Mesothelial cell of epicardium (in vitro differentiated cells): ENCODE measurements around the gene RPL9. TPM values are rescaled to one million over a fixed set of nuclear protein-coding genes. Genes with fewer than 3 reads are reported as not detected.

Experiments
- DNase-seq, 2 experiments: peaks; one replicate each; pipeline ENCODE4 v3.0.0; 2021; ENCODE audit warnings: low spot score in 2 of 2; ENCODE audit not compliant: unreplicated experiment in 2 of 2
- H3K27ac Mint-ChIP-seq: 2 replicates; pipeline ENCODE4 v1.8.0; 2021; ENCODE audit warnings: mixed read lengths
- H3K27me3 Mint-ChIP-seq: 2 replicates; pipeline ENCODE4 v1.8.0; 2021; ENCODE audit warnings: low read depth, mixed read lengths
- H3K36me3 Mint-ChIP-seq: 2 replicates; pipeline ENCODE4 v1.8.0; 2021; ENCODE audit warnings: mixed read lengths
- H3K4me1 Mint-ChIP-seq: 2 replicates; pipeline ENCODE4 v1.8.0; 2021; ENCODE audit warnings: mixed read lengths
- H3K4me3 Mint-ChIP-seq: 2 replicates; pipeline ENCODE4 v1.8.0; 2021; ENCODE audit warnings: mild to moderate bottlenecking, moderate library complexity, mixed read lengths
- H3K9me3 Mint-ChIP-seq: 2 replicates; pipeline ENCODE4 v1.8.0; 2021; ENCODE audit warnings: mixed read lengths
- total RNA-seq: library from RNA; stranded (reverse); gene quantifications from 3 replicates; pipeline ENCODE4 v1.2.1, GENCODE V29; 2021
- TF ChIP-seq, protein P1 (sequence below): fragments of 200-600 bp; sonication (generic); IDR thresholded peaks from one replicate; pipeline ENCODE4 v1.5.0; 2021; ENCODE audit warnings: antibody characterized with exemption; ENCODE audit not compliant: unreplicated experiment

The RPL9 gene
- total RNA-seq, 1 donor from 2014 or later, result 1,647 TPM

DNA sequence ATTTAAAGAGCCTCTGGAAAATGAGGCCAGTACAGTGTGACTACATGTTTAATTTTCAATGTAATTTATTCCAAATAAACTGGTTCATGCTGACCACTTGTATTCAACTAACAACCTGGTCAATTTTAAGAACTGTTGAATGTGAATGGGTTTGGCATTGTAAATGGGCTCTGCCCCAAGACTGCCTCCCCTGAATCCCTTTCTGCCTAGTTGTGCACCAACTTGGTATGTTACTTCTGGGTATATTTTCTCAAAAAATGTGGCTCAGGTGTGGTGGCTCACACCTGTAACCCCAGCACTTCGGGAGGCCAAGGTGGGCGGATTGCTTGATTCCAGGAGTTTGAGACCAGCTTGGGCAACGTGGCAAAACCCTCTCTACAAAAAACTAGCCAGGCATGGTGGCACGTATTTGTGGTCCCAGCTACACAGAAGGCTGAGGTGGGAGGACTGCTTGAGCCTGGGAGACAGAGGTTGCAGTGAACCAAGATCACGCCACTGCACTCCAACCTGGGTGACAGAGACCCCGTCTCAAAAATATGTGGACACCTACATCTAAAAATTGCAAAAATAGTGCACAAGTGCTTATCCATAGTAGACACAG lies 7.2 kb downstream of the RPL9 start:
- H3K4me1 Mint-ChIP-seq, result peaks cover 5% of the 10 kb centered on the region
- peaks cover 34% of the 10 kb centered on the region for H3K36me3 Mint-ChIP-seq
- no peaks in the 10 kb centered on the region for H3K27me3 Mint-ChIP-seq
- TF ChIP-seq, protein P1, sequence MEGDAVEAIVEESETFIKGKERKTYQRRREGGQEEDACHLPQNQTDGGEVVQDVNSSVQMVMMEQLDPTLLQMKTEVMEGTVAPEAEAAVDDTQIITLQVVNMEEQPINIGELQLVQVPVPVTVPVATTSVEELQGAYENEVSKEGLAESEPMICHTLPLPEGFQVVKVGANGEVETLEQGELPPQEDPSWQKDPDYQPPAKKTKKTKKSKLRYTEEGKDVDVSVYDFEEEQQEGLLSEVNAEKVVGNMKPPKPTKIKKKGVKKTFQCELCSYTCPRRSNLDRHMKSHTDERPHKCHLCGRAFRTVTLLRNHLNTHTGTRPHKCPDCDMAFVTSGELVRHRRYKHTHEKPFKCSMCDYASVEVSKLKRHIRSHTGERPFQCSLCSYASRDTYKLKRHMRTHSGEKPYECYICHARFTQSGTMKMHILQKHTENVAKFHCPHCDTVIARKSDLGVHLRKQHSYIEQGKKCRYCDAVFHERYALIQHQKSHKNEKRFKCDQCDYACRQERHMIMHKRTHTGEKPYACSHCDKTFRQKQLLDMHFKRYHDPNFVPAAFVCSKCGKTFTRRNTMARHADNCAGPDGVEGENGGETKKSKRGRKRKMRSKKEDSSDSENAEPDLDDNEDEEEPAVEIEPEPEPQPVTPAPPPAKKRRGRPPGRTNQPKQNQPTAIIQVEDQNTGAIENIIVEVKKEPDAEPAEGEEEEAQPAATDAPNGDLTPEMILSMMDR, result no peak
- no peak overlapping the region for H3K4me3 Mint-ChIP-seq
- no peaks in the 10 kb centered on the region for H3K9me3 Mint-ChIP-seq
- peak overlapping the region; percentile 53 for H3K27ac Mint-ChIP-seq
- DNase-seq, result no peak

DNA sequence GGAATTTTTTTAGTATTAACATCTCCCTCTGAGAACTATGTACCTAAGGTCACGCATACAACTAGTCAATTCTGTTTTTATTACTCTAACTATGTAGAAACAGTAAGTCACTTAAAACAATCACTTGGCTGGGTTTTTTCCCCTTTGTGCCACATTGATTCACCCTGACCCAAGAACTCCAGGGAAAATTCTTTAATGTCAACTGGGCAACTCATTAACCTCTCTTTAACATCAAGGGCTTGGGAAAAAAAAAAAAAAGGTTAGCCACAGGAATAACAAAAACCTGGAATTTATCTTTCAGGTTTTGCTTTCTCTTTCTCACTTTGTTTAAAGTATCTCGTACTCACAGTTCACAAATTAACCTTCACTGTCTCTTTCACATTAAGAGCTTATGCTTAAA lies 8.1 kb downstream of the RPL9 start:
- no peaks in the 10 kb centered on the region for H3K4me1 Mint-ChIP-seq
- no peaks in the 10 kb centered on the region for H3K9me3 Mint-ChIP-seq
- DNase-seq, result no peak
- peak overlapping the region; percentile 17 for H3K27ac Mint-ChIP-seq
- no peak overlapping the region for H3K4me3 Mint-ChIP-seq
- no peaks in the 10 kb centered on the region for H3K27me3 Mint-ChIP-seq
- TF ChIP-seq, protein P1, result no peak
- H3K36me3 Mint-ChIP-seq, result peaks cover 31% of the 10 kb centered on the region

DNA sequence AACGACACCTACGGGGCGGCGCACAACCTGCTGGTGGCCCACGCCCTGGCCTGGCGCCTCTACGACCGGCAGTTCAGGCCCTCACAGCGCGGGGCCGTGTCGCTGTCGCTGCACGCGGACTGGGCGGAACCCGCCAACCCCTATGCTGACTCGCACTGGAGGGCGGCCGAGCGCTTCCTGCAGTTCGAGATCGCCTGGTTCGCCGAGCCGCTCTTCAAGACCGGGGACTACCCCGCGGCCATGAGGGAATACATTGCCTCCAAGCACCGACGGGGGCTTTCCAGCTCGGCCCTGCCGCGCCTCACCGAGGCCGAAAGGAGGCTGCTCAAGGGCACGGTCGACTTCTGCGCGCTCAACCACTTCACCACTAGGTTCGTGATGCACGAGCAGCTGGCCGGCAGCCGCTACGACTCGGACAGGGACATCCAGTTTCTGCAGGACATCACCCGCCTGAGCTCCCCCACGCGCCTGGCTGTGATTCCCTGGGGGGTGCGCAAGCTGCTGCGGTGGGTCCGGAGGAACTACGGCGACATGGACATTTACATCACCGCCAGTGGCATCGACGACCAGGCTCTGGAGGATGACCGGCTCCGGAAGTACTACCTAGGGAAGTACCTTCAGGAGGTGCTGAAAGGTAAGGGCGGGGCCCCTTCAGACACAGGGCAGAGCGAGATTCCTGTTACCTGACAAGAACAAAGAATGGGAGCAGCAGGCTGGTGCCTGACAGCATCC lies 11.7 kb downstream of the RPL9 start:
- TF ChIP-seq, protein P1, result no peak
- Mint-ChIP-seq H3K27ac (no peak overlapping the region), H3K27me3 (no peaks in the 10 kb centered on the region), H3K4me1 (no peaks in the 10 kb centered on the region), H3K4me3 (no peak overlapping the region), H3K9me3 (no peaks in the 10 kb centered on the region), H3K36me3 (peaks cover 7% of the 10 kb centered on the region)
- DNase-seq, result no peak

DNA sequence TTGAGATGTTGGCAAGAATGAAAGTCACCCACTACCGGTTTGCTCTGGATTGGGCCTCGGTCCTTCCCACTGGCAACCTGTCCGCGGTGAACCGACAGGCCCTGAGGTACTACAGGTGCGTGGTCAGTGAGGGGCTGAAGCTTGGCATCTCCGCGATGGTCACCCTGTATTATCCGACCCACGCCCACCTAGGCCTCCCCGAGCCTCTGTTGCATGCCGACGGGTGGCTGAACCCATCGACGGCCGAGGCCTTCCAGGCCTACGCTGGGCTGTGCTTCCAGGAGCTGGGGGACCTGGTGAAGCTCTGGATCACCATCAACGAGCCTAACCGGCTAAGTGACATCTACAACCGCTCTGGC lies 12.3 kb downstream of the RPL9 start:
- Mint-ChIP-seq H3K4me3 (no peak overlapping the region), H3K27ac (no peak overlapping the region), H3K9me3 (no peaks in the 10 kb centered on the region), H3K36me3 (peaks cover 3% of the 10 kb centered on the region), H3K4me1 (no peaks in the 10 kb centered on the region), H3K27me3 (no peaks in the 10 kb centered on the region)
- no peak for DNase-seq
- TF ChIP-seq, protein P1, result no peak

DNA sequence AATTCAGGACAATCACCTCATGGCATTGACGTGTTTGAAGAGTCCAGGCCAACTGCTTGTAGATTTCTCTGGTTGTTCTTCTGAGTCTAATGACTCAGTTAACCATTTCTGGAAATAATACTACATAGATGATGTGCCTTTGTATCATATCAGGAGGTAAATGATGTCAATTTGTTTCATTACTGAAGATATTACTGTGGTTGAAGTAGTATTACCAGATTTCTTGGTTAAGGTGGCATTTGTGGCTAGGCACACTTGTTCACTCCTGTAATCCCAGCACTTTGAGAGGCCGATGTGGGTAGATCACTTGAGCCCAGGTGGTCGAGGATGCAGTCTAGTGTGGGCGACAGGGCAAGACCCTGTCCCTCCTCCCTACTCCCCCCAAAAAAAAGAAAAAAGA lies 15.7 kb downstream of the RPL9 start:
- TF ChIP-seq, protein P1, result no peak
- Mint-ChIP-seq H3K4me3 (no peak overlapping the region), H3K9me3 (no peaks in the 10 kb centered on the region), H3K36me3 (no peaks in the 10 kb centered on the region), H3K27ac (no peak overlapping the region), H3K4me1 (no peaks in the 10 kb centered on the region), H3K27me3 (peaks cover 9% of the 10 kb centered on the region)
- DNase-seq, result no peak
